Measurements from ENCODE around the gene CFAP74. TPM values are rescaled to one million over a fixed set of nuclear protein-coding genes. Genes with fewer than 3 reads are reported as not detected.
A peak's percentile ranks its signal among the peaks of the same experiment; 100 is the strongest.

The CFAP74 gene
- total and polyA plus RNA-seq, 2 of the 13 experiments (the other 11 are each of a cell fraction or from before 2014, with no cell fraction given): 0.27 to 0.62 TPM

DNA sequence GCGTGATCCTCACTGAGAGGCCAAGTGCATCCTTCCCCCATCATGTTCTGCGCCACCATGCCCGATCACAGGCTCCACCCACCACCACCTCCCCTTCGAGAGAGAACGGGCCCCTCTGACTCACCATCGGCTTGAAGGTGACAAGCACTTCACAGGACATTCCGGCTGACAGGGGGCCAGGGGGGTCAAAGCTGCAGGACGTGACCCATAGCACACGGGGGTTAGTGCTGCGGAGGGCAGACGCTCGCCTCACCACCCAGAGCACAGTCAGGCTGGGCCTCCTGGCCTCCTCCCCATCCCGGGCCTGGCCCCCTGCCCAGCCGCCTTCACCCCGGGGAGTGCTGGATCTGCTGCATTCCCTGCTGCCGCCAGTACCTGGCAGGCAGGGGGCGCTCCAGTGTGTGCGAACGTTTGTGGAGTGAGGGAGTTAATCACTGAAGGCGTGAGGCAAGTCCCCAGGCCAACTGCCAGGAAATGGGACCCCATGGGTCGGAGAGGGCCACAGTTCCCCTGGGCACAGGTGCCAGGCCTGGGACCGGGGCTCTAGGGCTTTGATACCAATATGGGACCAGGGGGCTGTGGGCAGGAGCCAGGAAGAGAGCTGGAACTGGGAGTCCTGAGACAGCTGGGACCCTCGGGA, 43.6 kb downstream of the CFAP74 start (continued):
- no peak for TF ChIP-seq MYNN (CRISPR knock-in tag; IDR thresholded peaks at IDR 0.05; ENCODE audit: low read depth)
- TF ChIP-seq, protein P1, sequence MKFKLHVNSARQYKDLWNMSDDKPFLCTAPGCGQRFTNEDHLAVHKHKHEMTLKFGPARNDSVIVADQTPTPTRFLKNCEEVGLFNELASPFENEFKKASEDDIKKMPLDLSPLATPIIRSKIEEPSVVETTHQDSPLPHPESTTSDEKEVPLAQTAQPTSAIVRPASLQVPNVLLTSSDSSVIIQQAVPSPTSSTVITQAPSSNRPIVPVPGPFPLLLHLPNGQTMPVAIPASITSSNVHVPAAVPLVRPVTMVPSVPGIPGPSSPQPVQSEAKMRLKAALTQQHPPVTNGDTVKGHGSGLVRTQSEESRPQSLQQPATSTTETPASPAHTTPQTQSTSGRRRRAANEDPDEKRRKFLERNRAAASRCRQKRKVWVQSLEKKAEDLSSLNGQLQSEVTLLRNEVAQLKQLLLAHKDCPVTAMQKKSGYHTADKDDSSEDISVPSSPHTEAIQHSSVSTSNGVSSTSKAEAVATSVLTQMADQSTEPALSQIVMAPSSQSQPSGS (CRISPR knock-in tag; IDR thresholded peaks at IDR 0.05): 0 out of 2 replicates have a peak, but pooled peaks have one; percentile 30
- TF ChIP-seq RXRA (CRISPR knock-in tag; IDR thresholded peaks at IDR 0.05): peak; percentile 84
- TF ChIP-seq SP4 (CRISPR knock-in tag; IDR thresholded peaks at IDR 0.05): peak; percentile 64
- TF ChIP-seq, protein P2, sequence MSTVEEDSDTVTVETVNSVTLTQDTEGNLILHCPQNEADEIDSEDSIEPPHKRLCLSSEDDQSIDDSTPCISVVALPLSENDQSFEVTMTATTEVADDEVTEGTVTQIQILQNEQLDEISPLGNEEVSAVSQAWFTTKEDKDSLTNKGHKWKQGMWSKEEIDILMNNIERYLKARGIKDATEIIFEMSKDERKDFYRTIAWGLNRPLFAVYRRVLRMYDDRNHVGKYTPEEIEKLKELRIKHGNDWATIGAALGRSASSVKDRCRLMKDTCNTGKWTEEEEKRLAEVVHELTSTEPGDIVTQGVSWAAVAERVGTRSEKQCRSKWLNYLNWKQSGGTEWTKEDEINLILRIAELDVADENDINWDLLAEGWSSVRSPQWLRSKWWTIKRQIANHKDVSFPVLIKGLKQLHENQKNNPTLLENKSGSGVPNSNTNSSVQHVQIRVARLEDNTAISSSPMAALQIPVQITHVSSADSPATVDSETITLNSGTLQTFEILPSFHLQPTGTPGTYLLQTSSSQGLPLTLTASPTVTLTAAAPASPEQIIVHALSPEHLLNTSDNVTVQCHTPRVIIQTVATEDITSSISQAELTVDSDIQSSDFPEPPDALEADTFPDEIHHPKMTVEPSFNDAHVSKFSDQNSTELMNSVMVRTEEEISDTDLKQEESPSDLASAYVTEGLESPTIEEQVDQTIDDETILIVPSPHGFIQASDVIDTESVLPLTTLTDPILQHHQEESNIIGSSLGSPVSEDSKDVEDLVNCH (CRISPR knock-in tag; IDR thresholded peaks at IDR 0.05): no peak
- peak; percentile 94 for TF ChIP-seq ZNF501 (CRISPR knock-in tag; IDR thresholded peaks at IDR 0.05)
- TF ChIP-seq XRCC5 (optimal IDR thresholded peaks at IDR 0.05; ENCODE audit: low read length): peak; percentile 94
- TF ChIP-seq, protein P3, sequence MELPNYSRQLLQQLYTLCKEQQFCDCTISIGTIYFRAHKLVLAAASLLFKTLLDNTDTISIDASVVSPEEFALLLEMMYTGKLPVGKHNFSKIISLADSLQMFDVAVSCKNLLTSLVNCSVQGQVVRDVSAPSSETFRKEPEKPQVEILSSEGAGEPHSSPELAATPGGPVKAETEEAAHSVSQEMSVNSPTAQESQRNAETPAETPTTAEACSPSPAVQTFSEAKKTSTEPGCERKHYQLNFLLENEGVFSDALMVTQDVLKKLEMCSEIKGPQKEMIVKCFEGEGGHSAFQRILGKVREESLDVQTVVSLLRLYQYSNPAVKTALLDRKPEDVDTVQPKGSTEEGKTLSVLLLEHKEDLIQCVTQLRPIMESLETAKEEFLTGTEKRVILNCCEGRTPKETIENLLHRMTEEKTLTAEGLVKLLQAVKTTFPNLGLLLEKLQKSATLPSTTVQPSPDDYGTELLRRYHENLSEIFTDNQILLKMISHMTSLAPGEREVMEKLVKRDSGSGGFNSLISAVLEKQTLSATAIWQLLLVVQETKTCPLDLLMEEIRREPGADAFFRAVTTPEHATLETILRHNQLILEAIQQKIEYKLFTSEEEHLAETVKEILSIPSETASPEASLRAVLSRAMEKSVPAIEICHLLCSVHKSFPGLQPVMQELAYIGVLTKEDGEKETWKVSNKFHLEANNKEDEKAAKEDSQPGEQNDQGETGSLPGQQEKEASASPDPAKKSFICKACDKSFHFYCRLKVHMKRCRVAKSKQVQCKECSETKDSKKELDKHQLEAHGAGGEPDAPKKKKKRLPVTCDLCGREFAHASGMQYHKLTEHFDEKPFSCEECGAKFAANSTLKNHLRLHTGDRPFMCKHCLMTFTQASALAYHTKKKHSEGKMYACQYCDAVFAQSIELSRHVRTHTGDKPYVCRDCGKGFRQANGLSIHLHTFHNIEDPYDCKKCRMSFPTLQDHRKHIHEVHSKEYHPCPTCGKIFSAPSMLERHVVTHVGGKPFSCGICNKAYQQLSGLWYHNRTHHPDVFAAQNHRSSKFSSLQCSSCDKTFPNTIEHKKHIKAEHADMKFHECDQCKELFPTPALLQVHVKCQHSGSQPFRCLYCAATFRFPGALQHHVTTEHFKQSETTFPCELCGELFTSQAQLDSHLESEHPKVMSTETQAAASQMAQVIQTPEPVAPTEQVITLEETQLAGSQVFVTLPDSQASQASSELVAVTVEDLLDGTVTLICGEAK (IDR thresholded peaks at IDR 0.05): no peak
- TF ChIP-seq, protein P3 (CRISPR knock-in tag; IDR thresholded peaks at IDR 0.05): peak; percentile 40; the same call in 1 of the 2 replicates
- peak; percentile 90 for TF ChIP-seq ZC3H13 (CRISPR knock-in tag; IDR thresholded peaks at IDR 0.05)
- TF ChIP-seq PATZ1 (CRISPR knock-in tag; IDR thresholded peaks at IDR 0.05): peak; percentile 92
- TF ChIP-seq ZNF670 (CRISPR knock-in tag; IDR thresholded peaks at IDR 0.05; ENCODE audit: borderline replicate concordance): peak; percentile 90; the same call in 1 of the 2 replicates
- TF ChIP-seq KLF13 (CRISPR knock-in tag; IDR thresholded peaks at IDR 0.05): no peak

Measured in HepG2 (cell line).